Cerebellar cortex (tissue), 1 donor: ENCODE data around the gene SSH2.
"Not testable (repeated sequence)": the region's sequence is repeated elsewhere in the genome, so short reads cannot be mapped to it uniquely, and the experiment has no call there.

Experiments used
- DNase-seq: peaks from one replicate; pipeline ENCODE4 v3.0.0-alpha.2; 2015; ENCODE audit warnings: low spot score

The SSH2 gene

GRCh38 chr17:29734640-29735039 lies 195.4 kb downstream of the SSH2 start:
- no peak for DNase-seq

GRCh38 chr17:29733166-29733565 lies 196.9 kb downstream of the SSH2 start:
- no peak for DNase-seq

GRCh38 chr17:29732613-29733012 lies 197.4 kb downstream of the SSH2 start:
- DNase-seq = no peak

- no peak for DNase-seq
These were observed 197.8 kb downstream of the SSH2 start for GRCh38 chr17:29732209-29732608.

- no peak for DNase-seq
These were observed 198.5 kb downstream of the SSH2 start for GRCh38 chr17:29731589-29731929.

- DNase-seq = no peak
These were observed 201.5 kb downstream of the SSH2 start for GRCh38 chr17:29728490-29728889.

GRCh38 chr17:29726715-29727252 lies 203.2 kb downstream of the SSH2 start:
- DNase-seq = no peak

GRCh38 chr17:29725408-29725807 lies 204.6 kb downstream of the SSH2 start:
- not testable (repeated sequence) for DNase-seq

GRCh38 chr17:29723278-29724047 lies 206.6 kb downstream of the SSH2 start:
- DNase-seq = no peak

GRCh38 chr17:29722411-29723198 lies 207.4 kb downstream of the SSH2 start:
- DNase-seq = no peak

- no peak for DNase-seq
These were observed 209.5 kb downstream of the SSH2 start for GRCh38 chr17:29720551-29720950.

GRCh38 chr17:29719469-29719868 lies 210.6 kb downstream of the SSH2 start:
- no peak for DNase-seq

- no peak for DNase-seq
These were observed 211.5 kb downstream of the SSH2 start for GRCh38 chr17:29718446-29719039.

- DNase-seq = no peak
These were observed 212.2 kb downstream of the SSH2 start for GRCh38 chr17:29717817-29718216.

GRCh38 chr17:29716566-29716965 lies 213.5 kb downstream of the SSH2 start:
- DNase-seq = no peak

- no peak for DNase-seq
These were observed 214.3 kb downstream of the SSH2 start for GRCh38 chr17:29715680-29716079.

- no peak for DNase-seq
These were observed 215.9 kb downstream of the SSH2 start for GRCh38 chr17:29714146-29714545.

- DNase-seq = no peak
These were observed 216.4 kb downstream of the SSH2 start for GRCh38 chr17:29713626-29714025.

- DNase-seq = no peak
These were observed 218.2 kb downstream of the SSH2 start for GRCh38 chr17:29711588-29712385.

- no peak for DNase-seq
These were observed 219.1 kb downstream of the SSH2 start for GRCh38 chr17:29710891-29711418.

GRCh38 chr17:29710520-29710884 lies 219.5 kb downstream of the SSH2 start:
- no peak for DNase-seq
